Lung (tissue), 12 donors: Measurements from ENCODE around the gene STIMATE. TPM values are rescaled to one million over a fixed set of nuclear protein-coding genes. Genes with fewer than 3 reads are reported as not detected.

ENCODE experiments used
- ATAC-seq: fragments of 200-7000 bp; cut with Tn5 transposase; one replicate; pipeline ENCODE4 v1.9.1; 2020; ENCODE audit warnings: moderate number of reproducible peaks; ENCODE audit not compliant: insufficient read depth, low FRiP score
- DNase-seq, 3 donors: peaks; one replicate each; pipeline ENCODE4 v3.0.0-alpha.2; 2013 to 2017
- H3K27ac ChIP-seq, 2 donors: one replicate each; pipeline ENCODE4 v1.5.1; 2013; ENCODE audit warnings: mild to moderate bottlenecking in 2 of 2, moderate library complexity in 2 of 2, control low read depth in 1 of 2, inconsistent platforms in 1 of 2, low read depth in 1 of 2, low read length in 1 of 2
- H3K27me3 ChIP-seq, 3 donors: one replicate each; pipeline ENCODE4 v1.5.1; 2013; ENCODE audit warnings: low read length in 2 of 3; ENCODE audit not compliant: control insufficient read depth in 3 of 3, insufficient read depth in 3 of 3
- H3K36me3 ChIP-seq, 4 donors: one replicate each; pipeline ENCODE4 v1.5.1; 2013; ENCODE audit warnings: low read length in 4 of 4, mild to moderate bottlenecking in 1 of 4, moderate library complexity in 1 of 4; ENCODE audit not compliant: control insufficient read depth in 4 of 4, insufficient read depth in 4 of 4
- H3K4me1 ChIP-seq, 5 donors: one replicate each; pipeline ENCODE4 v1.5.1; 2013; ENCODE audit warnings: low read length in 5 of 5, mild to moderate bottlenecking in 2 of 5, moderate library complexity in 1 of 5; ENCODE audit not compliant: control insufficient read depth in 5 of 5, insufficient read depth in 5 of 5
- H3K4me3 ChIP-seq: one replicate; pipeline ENCODE4 v1.5.1; 2013; ENCODE audit warnings: mild to moderate bottlenecking, control low read depth, moderate library complexity
- H3K9ac ChIP-seq, 2 donors: one replicate each; pipeline ENCODE4 v1.5.1; 2013; ENCODE audit warnings: low read length in 2 of 2, control low read depth in 1 of 2; ENCODE audit not compliant: insufficient read depth in 1 of 2
- H3K9me3 ChIP-seq, 4 donors: one replicate each; pipeline ENCODE4 v1.5.1; 2013; ENCODE audit warnings: low read length in 3 of 4, mild to moderate bottlenecking in 1 of 4, moderate library complexity in 1 of 4; ENCODE audit not compliant: control insufficient read depth in 4 of 4, insufficient read depth in 3 of 4
- WGBS, 2 donors: extraction: QIAGEN DNeasy Blood & Tissue Kit; methylation state at CpG; one replicate each; pipeline ENCODE4 v1.1.7; 2013; 5-methylcytosine and 5-hydroxymethylcytosine counted together
- polyA plus RNA-seq, 2 donors: library from polyadenylated mRNA; stranded (reverse); fragments of 200-250 nt; gene quantifications; one replicate each; pipeline ENCODE4 v1.2.1, GENCODE V29; 2013
- total RNA-seq, 2 donors: library from RNA; depleted of rRNA in 1 of 2; stranded (reverse); fragments of >200 nt in 1 of 2; gene quantifications; one replicate each; pipeline ENCODE4 v1.2.1, GENCODE V29; 2014 to 2021
- TF ChIP-seq, protein P1 (sequence below): IDR thresholded peaks from 2 replicates; pipeline ENCODE4 v1.5.1; 2012; ENCODE audit warnings: mild to moderate bottlenecking; ENCODE audit errors: control extremely low read depth, extremely low read depth
- donor health status: control.
- donor health status: control.
- donor health status: Bipolar disorder and iron deficiency.
- donor health status: healthy.
- donor health status: DM: yes; HTN: yes; CAD: no.

STIMATE gene
- total and polyA plus RNA-seq, 4 donors, result 18.6 to 62.5 (median 20.5) TPM

DNA sequence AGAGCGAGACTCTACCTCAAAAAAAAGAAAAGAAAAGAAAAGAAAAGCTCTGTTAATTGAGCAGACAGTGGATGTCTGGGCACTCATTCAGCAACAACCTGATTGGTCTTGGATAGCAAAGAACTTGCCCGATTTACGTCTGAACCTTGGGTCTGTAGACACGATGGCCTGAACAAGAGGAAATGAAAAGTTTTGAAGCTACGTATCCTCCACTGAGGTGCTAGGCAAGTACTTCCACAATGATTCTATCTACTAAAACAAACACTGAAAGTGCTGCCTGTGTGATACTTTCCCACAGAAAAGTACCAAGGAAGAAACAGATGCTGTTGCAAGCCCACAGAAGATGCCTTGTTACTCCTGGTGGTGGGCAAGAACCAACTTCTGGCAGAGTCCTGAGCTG lies 40.7 kb downstream of the STIMATE start:
- DNase-seq (no peak), ATAC-seq (no peak)
- H3K36me3 ChIP-seq, result peaks cover 0 to 10% (median 2%) of the 10 kb centered on the region in 4 donors
- H3K27ac ChIP-seq, result no peak overlapping the region
- no peaks in the 10 kb centered on the region for H3K27me3 ChIP-seq
- 86 to 93% methylated on average over 5 of the region's 5 CpGs for WGBS, 2 donors
- no peaks in the 10 kb centered on the region for H3K9me3 ChIP-seq
- H3K4me1 ChIP-seq, result peaks cover 0 to 10% (median 4%) of the 10 kb centered on the region in 5 donors
- no peak overlapping the region for H3K9ac ChIP-seq
- H3K4me3 ChIP-seq, result no peak overlapping the region
- TF ChIP-seq, protein P1, sequence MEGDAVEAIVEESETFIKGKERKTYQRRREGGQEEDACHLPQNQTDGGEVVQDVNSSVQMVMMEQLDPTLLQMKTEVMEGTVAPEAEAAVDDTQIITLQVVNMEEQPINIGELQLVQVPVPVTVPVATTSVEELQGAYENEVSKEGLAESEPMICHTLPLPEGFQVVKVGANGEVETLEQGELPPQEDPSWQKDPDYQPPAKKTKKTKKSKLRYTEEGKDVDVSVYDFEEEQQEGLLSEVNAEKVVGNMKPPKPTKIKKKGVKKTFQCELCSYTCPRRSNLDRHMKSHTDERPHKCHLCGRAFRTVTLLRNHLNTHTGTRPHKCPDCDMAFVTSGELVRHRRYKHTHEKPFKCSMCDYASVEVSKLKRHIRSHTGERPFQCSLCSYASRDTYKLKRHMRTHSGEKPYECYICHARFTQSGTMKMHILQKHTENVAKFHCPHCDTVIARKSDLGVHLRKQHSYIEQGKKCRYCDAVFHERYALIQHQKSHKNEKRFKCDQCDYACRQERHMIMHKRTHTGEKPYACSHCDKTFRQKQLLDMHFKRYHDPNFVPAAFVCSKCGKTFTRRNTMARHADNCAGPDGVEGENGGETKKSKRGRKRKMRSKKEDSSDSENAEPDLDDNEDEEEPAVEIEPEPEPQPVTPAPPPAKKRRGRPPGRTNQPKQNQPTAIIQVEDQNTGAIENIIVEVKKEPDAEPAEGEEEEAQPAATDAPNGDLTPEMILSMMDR, result no peak

DNA sequence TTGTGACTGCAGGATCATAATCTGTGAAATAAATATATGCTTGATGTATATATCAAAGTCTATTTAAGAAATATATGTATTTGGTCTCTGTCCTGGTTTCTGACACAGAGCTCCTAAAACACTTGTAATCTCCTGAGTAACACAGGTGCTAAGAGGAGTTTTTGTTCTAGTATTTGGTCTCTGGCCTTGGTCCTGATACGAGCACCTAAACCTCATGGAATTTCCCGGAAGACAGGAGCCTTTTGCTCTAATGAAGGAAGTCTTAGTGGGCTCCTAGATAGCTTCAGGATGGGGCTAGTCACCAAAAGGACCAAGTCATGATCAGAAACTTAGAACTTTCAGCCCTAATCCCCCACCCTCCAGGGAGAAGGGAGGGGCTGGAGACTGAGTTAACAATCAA lies 43.3 kb downstream of the STIMATE start:
- H3K9me3 ChIP-seq, result no peaks in the 10 kb centered on the region
- DNase-seq (peak in 1 of 3 donors; percentile 22), ATAC-seq (no peak)
- peaks cover 0 to 28% (median 10%) of the 10 kb centered on the region in 4 donors for H3K36me3 ChIP-seq
- no peak overlapping the region for H3K4me3 ChIP-seq
- H3K27me3 ChIP-seq, result no peaks in the 10 kb centered on the region
- peaks cover 0 to 10% (median 4%) of the 10 kb centered on the region in 5 donors for H3K4me1 ChIP-seq
- TF ChIP-seq, protein P1, result no peak
- H3K27ac ChIP-seq, result no peak overlapping the region
- no peak overlapping the region for H3K9ac ChIP-seq
- 92 to 94% methylated on average over 2 of the region's 2 CpGs for WGBS, 2 donors

DNA sequence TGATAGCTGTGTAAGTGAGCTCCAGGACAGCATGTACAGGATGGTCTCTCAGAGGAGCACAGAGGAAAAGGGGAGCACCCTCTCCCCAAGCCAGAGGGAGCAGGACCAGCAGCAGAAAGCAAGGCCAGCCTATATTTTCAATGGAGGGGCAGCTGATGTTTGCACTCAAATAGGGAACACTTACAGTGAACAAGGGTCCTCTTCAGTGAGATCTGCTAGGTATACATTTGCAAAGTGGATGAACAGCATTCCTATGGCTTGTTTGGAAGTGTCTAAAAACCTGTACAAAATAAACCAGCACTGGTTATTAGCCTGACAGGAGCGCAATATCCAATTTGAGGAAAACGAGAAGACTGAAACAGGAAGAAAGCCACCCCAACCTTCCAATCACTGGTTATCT lies 44.9 kb downstream of the STIMATE start:
- Histone ChIP-seq H3K27ac (no peak overlapping the region), H3K36me3 (peaks cover 0 to 40% (median 15%) of the 10 kb centered on the region in 4 donors), H3K27me3 (no peaks in the 10 kb centered on the region), H3K9me3 (no peaks in the 10 kb centered on the region), H3K9ac (no peak overlapping the region), H3K4me1 (peaks cover 0 to 10% (median 4%) of the 10 kb centered on the region in 5 donors), H3K4me3 (no peak overlapping the region)
- WGBS, 2 donors, result 57 to 70% methylated on average over 2 of the region's 2 CpGs
- TF ChIP-seq, protein P1, result no peak
- DNase-seq (peak in 2 of 3 donors; percentile 32 to 57), ATAC-seq (no peak)

DNA sequence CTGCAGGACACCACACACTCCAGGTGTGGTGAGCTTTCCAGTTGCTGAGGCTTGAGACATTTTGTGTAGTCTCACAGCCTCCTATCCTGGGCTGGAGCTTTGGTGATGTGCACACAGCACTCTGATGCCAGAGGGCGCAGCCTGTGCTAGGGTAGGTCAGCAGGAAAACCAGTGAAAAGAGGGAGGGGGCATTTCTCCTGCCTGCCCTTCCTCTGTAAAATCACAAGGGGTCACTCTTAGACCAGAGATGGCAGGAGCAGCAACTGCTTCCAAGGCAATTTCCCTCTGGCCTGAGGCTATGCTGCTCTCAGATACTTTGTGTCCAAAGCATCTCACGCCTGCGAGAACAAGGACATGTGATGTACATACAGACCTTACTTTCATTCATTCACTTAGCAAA lies 46.0 kb downstream of the STIMATE start:
- no peaks in the 10 kb centered on the region for H3K9me3 ChIP-seq
- peaks cover 0 to 41% (median 17%) of the 10 kb centered on the region in 4 donors for H3K36me3 ChIP-seq
- ATAC-seq (no peak), DNase-seq (peak; percentile 29 to 63 (median 49))
- TF ChIP-seq, protein P1, result no peak
- H3K4me1 ChIP-seq, result peaks cover 0 to 10% (median 4%) of the 10 kb centered on the region in 5 donors
- H3K4me3 ChIP-seq, result no peak overlapping the region
- no peaks in the 10 kb centered on the region for H3K27me3 ChIP-seq
- no peak overlapping the region for H3K9ac ChIP-seq
- WGBS, 2 donors, result 69 to 75% methylated on average over 3 of the region's 3 CpGs
- H3K27ac ChIP-seq, result no peak overlapping the region
